ENCODE measurements around the gene SPDYE6.
"Not testable (repeated sequence)": the region's sequence is repeated elsewhere in the genome, so short reads cannot be mapped to it uniquely, and the experiment has no call there.

Gene SPDYE6

GRCh38 chr7:102313997-102314780 lies 42.1 kb downstream of the SPDYE6 start:
- no peak for DNase-seq

GRCh38 chr7:102312317-102312716 lies 43.9 kb downstream of the SPDYE6 start:
- DNase-seq, result no peak

- no peak for DNase-seq
Measured at GRCh38 chr7:102310414-102310815, 45.8 kb downstream of the SPDYE6 start.

- DNase-seq, result peak; percentile 47 to 54
Measured at GRCh38 chr7:102306916-102307677, 49.1 kb downstream of the SPDYE6 start.

GRCh38 chr7:102305414-102306268 lies 50.6 kb downstream of the SPDYE6 start:
- DNase-seq, result no peak

GRCh38 chr7:102304668-102305067 lies 51.6 kb downstream of the SPDYE6 start:
- no peak for DNase-seq

- DNase-seq, result no peak
Measured at GRCh38 chr7:102303669-102304422, 52.4 kb downstream of the SPDYE6 start.

- DNase-seq, result no peak
Measured at GRCh38 chr7:102302025-102302424, 54.2 kb downstream of the SPDYE6 start.

GRCh38 chr7:102301367-102301766 lies 54.9 kb downstream of the SPDYE6 start:
- not testable (repeated sequence) for DNase-seq

- no peak for DNase-seq
Measured at GRCh38 chr7:102300643-102301221, 55.5 kb downstream of the SPDYE6 start.

- no peak for DNase-seq
Measured at GRCh38 chr7:102297487-102298218, 58.6 kb downstream of the SPDYE6 start.

- DNase-seq, result no peak
Measured at GRCh38 chr7:102296514-102296913, 59.7 kb downstream of the SPDYE6 start.

- DNase-seq, result no peak
Measured at GRCh38 chr7:102296179-102296438, 60.1 kb downstream of the SPDYE6 start.
